AG04449 (cell line): ENCODE measurements around the gene DOCK3.
"Not testable (repeated sequence)": the region's sequence is repeated elsewhere in the genome, so short reads cannot be mapped to it uniquely, and the experiment has no call there.

ENCODE experiments used
- CTCF ChIA-PET: fragments of 350-600 bp; formaldehyde crosslinking; extraction: SDS; loops from one replicate; lab custom pipeline; 2021; ENCODE audit warnings: antibody characterized with exemption; lab: Yijun Ruan, JAX
- POLR2A ChIA-PET: fragments of 400-600, 350-600 bp; formaldehyde crosslinking; extraction: SDS; loops from one replicate; lab custom pipeline; 2020; ENCODE audit warnings: antibody characterized with exemption, inconsistent platforms; lab: Yijun Ruan, JAX
- DNase-seq: peaks from one replicate; pipeline ENCODE4 v3.0.0-alpha.2; 2010; ENCODE audit warnings: low read depth, low spot score
- H3K4me3 ChIP-seq: 2 replicates; pipeline ENCODE4 v1.5.1; 2011; ENCODE audit warnings: low read depth, mild to moderate bottlenecking, control low read depth, low read length
- TF ChIP-seq, protein P1 (sequence below): IDR thresholded peaks from one replicate; pipeline ENCODE4 v1.5.1; 2011; ENCODE audit warnings: mild to moderate bottlenecking, moderate library complexity, low read length, control low read depth, inconsistent platforms; ENCODE audit not compliant: insufficient read depth; ENCODE audit errors: missing control alignments

Gene DOCK3

DNA sequence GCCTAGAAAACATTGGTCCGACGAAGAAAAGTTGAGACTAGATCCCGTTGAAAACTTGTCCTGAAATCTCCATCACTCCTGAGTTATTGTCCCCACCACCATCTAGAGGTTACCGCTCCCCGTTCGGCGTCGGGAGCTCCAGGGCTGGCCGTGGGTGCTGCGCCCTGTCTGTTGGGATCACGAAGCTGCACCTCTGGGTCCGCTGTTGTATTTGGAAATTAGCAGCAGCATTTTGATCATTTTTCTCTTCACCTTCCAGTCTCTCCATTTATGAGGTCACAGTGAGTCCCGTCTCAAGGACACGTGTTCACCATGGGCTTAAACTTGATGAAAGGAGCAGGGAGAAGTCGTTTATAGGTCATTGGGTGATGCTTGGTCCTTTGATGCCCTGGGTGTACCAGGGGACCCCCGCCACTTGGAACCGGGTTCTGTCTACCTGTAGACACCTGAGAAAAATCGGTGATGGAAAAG is 710.9 kb downstream of the DOCK3 start:
- ChIA-PET CTCF (interaction anchor here (0.7 to 4.8 kb wide), 8 partner anchors 12 to 771 kb away, joined by 3 to 38 read pairs (median 4); partner anchors contain the start of gene MAPKAPK3), POLR2A (interaction anchor here (0.7 to 1.8 kb wide), 10 partner anchors 8 to 784 kb away, joined by 3 to 9 read pairs (median 4); partner anchors contain the start of gene CISH)
- H3K4me3 ChIP-seq: peak overlapping the region; percentile 84
- no peak for DNase-seq
- TF ChIP-seq, protein P1, sequence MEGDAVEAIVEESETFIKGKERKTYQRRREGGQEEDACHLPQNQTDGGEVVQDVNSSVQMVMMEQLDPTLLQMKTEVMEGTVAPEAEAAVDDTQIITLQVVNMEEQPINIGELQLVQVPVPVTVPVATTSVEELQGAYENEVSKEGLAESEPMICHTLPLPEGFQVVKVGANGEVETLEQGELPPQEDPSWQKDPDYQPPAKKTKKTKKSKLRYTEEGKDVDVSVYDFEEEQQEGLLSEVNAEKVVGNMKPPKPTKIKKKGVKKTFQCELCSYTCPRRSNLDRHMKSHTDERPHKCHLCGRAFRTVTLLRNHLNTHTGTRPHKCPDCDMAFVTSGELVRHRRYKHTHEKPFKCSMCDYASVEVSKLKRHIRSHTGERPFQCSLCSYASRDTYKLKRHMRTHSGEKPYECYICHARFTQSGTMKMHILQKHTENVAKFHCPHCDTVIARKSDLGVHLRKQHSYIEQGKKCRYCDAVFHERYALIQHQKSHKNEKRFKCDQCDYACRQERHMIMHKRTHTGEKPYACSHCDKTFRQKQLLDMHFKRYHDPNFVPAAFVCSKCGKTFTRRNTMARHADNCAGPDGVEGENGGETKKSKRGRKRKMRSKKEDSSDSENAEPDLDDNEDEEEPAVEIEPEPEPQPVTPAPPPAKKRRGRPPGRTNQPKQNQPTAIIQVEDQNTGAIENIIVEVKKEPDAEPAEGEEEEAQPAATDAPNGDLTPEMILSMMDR: no peak

DNA sequence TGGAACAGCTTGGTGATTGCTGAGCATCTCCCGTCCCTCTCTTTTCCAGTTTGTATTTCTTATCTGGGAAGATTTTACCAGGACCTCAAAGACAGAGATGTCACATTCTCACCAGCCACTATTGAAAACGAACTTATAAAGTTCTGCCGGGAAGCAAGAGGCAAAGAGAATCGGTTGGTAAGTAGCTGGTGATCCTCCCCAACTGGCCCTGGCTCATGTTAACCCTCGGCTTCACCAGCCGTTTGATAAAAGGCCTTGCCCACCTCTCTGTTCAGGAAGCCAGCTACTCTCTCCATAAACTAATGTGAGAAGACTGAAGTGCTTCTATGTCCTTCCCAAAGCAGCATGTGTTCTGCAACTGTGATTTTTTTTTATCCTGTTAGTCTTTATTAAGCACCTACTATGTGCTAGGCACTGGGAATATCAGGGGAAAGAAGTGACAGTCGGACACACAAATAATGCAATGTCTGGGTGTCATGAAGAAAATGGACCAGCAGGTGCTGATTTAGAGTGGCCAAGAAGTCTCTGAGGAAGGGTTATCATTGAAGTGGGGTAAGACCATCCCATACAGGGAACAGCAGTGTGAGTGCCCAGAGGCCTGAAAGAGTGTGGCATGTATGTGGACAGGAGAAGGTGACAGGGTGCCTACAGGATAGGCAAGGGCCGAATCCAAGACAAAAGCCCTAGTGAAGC is 711.6 kb downstream of the DOCK3 start:
- DNase-seq: no peak
- CTCF ChIA-PET: interaction anchor here (0.7 to 4.8 kb wide), 5 partner anchors 12 to 771 kb away, joined by 3 to 38 read pairs (median 10); partner anchors contain the start of gene MAPKAPK3
- H3K4me3 ChIP-seq: peak overlapping the region; percentile 84
- TF ChIP-seq, protein P1: no peak
- POLR2A ChIA-PET: interaction anchor here (0.7 to 1.8 kb wide), 5 partner anchors 12 to 766 kb away, joined by 3 to 9 read pairs (median 3); no protein-coding TSS in a partner anchor

DNA sequence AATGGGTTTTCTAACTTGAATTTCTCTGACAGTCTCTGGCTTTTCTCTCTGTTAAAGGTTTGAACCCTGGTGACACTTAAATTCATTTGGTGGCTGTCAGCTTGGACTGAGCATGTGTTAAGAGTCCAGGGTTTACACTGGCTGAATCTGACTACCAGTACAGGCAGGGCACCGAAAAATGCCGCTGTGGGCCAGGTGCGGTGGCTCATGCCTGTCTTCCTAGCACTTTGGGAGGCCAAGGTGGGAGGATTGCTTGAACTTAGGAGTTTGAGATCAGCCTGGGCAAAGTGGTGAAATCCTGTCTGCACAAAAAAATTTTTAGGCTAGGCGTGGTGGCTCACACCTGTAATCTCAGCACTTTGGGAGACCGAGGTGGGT is 712.1 kb downstream of the DOCK3 start:
- ChIA-PET CTCF (interaction anchor here (0.9 to 4.4 kb wide), 7 partner anchors 9 to 771 kb away, joined by 3 to 95 read pairs (median 6); partner anchors contain the start of gene MAPKAPK3), POLR2A (no interaction called here)
- peak overlapping the region; percentile 84 for H3K4me3 ChIP-seq
- DNase-seq: no peak
- TF ChIP-seq, protein P1: no peak

DNA sequence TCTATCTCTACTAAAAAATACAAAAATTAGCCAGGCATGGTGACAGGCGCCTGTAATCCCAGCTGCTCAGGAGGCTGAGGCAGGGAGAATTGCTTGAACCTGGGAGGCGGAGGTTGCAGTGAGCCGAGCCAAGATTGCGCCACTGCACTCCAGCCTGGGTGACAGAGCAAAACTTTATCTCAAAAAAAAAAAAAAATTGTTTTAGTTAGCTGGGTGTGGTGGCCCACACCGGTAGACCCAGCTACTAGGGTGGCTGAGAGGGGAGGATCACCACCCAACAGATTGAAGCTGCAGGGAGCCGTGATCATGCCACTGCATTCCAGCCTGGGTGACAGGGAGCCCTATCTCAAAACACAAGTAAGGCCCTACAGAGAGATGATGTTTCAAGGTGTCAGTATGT is 712.6 kb downstream of the DOCK3 start:
- POLR2A ChIA-PET: not testable (repeated sequence)

DNA sequence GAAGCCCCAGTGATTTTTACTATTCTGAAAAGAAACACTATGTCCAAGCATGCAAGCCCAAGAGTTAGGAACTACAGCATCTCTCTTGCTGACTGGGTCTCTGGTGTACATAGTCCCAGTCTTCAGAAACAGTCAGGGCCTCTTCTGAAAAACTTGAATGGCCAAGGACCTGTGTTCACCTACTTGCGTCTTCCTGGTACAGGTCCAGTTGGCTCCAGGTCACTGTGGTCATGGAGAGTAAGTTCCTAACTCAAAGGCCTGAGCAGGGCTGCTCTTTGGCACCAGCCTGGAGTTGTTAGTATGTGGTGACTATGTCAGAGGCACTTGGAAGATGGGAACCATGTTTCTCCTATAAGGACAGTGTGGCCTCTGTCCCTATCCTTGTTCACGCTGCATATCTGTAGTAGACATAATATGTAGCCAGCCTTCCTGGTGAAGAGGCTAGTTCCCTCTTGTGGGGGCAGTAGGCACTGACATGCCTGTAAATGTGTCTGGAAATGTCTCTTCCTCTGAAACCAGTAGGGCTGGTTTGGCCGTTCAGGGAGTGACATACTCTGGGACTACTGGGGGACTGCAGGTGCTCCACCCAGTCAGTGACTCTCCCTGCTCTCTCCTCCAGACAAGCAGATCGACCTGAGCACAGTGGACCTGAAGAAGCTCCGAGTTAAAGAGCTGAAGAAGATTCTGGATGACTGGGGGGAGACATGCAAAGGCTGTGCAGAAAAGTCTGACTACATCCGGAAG is 713.7 kb downstream of the DOCK3 start:
- DNase-seq: no peak
- POLR2A ChIA-PET: interaction anchor here (0.7 kb wide), 1 partner anchor 607 kb away, joined by 3 read pairs; the partner anchor contains the start of gene RPL29

More for the DNA sequence above, 712.6 kb downstream of the DOCK3 start:
- peak overlapping the region; percentile 19 for H3K4me3 ChIP-seq
- CTCF ChIA-PET: interaction anchor here (0.9 to 4.4 kb wide), 9 partner anchors 10 to 771 kb away, joined by 3 to 95 read pairs (median 6); partner anchors contain the start of gene MAPKAPK3
- not testable (repeated sequence) for DNase-seq

More for the DNA sequence above, 713.7 kb downstream of the DOCK3 start:
- TF ChIP-seq, protein P1: peak; percentile 24
- CTCF ChIA-PET: interaction anchor here (0.6 to 4.4 kb wide), 36 partner anchors 9 to 821 kb away, joined by 3 to 95 read pairs (median 6); partner anchors contain the start of genes C3orf18, DCAF1 and MAPKAPK3
- H3K4me3 ChIP-seq: no peak overlapping the region
